Measurements from ENCODE around the gene LMX1B. TPM values are rescaled to one million over a fixed set of nuclear protein-coding genes. Genes with fewer than 3 reads are reported as not detected.

Gene LMX1B
- polyA plus RNA-seq, 1 of the 3 experiments (the other 2 are of a cell fraction): not detected

DNA sequence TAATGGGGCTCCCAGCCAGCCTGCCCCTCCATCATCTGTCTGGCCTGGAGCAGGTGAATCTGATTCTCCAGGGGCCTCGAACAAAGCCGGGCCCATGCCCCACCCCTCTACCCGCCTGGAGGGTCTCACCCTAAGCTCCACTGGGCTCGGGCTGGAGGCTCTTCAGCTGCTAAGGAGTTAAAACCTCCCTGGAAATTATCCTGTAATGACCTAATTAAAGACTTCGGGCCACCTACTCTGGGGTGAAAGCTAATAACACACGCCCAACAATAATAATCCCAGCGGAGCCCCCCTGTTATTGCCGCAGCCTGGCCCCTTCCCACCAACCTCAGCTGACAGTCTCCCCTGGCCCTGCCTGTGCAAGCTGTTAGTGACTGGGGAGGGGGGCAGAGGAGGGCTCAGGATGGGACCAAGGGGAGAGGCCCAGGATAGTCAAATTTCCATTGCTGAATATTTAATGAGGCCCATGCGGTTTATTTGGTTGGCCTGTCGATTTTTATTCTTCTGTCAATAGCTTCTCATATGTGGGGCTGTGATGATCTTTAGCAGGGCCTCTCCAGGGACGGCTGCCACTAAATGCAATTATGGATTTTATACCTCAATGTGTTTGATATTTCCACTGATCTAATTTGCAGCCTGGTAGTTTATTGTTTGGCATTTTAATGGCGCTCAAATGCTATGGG lies 25.7 kb downstream of the LMX1B start:
- Histone ChIP-seq H3K27me3 (ENCODE audit: insufficient read depth) (peaks cover 98% of the 10 kb centered on the region), H3K4me2 (no peak overlapping the region), H3K4me1 (ENCODE audit: control insufficient read depth in 1 of 2, insufficient read depth in 2 of 2, low read depth in 1 of 2, low read length in 1 of 2) (no peaks in the 10 kb centered on the region; a peak in 1 of 4 replicates), H3K9ac (no peak overlapping the region), H3K27ac (ENCODE audit: low read depth in 2 of 2, low read length in 1 of 2) (no peak overlapping the region), H3K79me2 (ENCODE audit: insufficient read depth) (no peaks in the 10 kb centered on the region), H3K4me3 (ENCODE audit: low read depth in 2 of 2, low read length in 1 of 2) (no peak overlapping the region), H4K20me1 (ENCODE audit: insufficient read depth) (no peaks in the 10 kb centered on the region), H3K36me3 (replicated peaks in 1 of 2; ENCODE audit: control insufficient read depth in 1 of 2, insufficient read depth in 2 of 2, low read length in 1 of 2) (no peaks in the 10 kb centered on the region), H3F3A (replicated peaks; ENCODE audit: insufficient read depth) (no peaks in the 10 kb centered on the region), H3K9me2 (no peaks in the 10 kb centered on the region), H2AFZ (ENCODE audit: low read depth) (no peak overlapping the region), H3K9me3 (no peaks in the 10 kb centered on the region)
- TF ChIP-seq, protein P1, sequence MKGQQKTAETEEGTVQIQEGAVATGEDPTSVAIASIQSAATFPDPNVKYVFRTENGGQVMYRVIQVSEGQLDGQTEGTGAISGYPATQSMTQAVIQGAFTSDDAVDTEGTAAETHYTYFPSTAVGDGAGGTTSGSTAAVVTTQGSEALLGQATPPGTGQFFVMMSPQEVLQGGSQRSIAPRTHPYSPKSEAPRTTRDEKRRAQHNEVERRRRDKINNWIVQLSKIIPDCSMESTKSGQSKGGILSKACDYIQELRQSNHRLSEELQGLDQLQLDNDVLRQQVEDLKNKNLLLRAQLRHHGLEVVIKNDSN (IDR thresholded peaks at IDR 0.05; ENCODE audit: borderline replicate concordance, low read depth): no peak
- TF ChIP-seq TAF1 (IDR thresholded peaks at IDR 0.05; ENCODE audit: borderline replicate concordance, low read depth, low read length) (no peak), EP300 (IDR thresholded peaks at IDR 0.05; ENCODE audit: borderline replicate concordance in 1 of 2, low read depth in 1 of 2, low read length in 1 of 2) (no peak), EZH2phosphoT487 (IDR thresholded peaks at IDR 0.05; ENCODE audit: borderline replicate concordance, low read depth) (no peak), YY1 (IDR thresholded peaks at IDR 0.05; ENCODE audit: low read depth) (no peak), NRF1 (IDR thresholded peaks at IDR 0.05; ENCODE audit: low read depth, low read length) (no peak), GABPA (IDR thresholded peaks at IDR 0.05; ENCODE audit: low read depth) (no peak), CHD2 (IDR thresholded peaks at IDR 0.05; ENCODE audit: low read length, partially characterized antibody) (no peak), FOXJ3 (CRISPR knock-in tag; IDR thresholded peaks at IDR 0.05) (no peak), RXRA (IDR thresholded peaks at IDR 0.05; ENCODE audit: borderline replicate concordance, low read depth) (no peak), RCOR1 (IDR thresholded peaks at IDR 0.05; ENCODE audit: low read length) (no peak), POLR2AphosphoS5 (IDR thresholded peaks at IDR 0.05; ENCODE audit: low read depth, low read length) (no peak), NFIC (IDR thresholded peaks at IDR 0.05; ENCODE audit: borderline replicate concordance) (no peak), ELF1 (IDR thresholded peaks at IDR 0.05) (no peak), RAD21 (IDR thresholded peaks at IDR 0.05; ENCODE audit: low read length) (no peak)
- TF ChIP-seq, protein P2, sequence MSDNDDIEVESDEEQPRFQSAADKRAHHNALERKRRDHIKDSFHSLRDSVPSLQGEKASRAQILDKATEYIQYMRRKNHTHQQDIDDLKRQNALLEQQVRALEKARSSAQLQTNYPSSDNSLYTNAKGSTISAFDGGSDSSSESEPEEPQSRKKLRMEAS (IDR thresholded peaks at IDR 0.05; ENCODE audit: low read depth): no peak
- TF ChIP-seq, protein P3, sequence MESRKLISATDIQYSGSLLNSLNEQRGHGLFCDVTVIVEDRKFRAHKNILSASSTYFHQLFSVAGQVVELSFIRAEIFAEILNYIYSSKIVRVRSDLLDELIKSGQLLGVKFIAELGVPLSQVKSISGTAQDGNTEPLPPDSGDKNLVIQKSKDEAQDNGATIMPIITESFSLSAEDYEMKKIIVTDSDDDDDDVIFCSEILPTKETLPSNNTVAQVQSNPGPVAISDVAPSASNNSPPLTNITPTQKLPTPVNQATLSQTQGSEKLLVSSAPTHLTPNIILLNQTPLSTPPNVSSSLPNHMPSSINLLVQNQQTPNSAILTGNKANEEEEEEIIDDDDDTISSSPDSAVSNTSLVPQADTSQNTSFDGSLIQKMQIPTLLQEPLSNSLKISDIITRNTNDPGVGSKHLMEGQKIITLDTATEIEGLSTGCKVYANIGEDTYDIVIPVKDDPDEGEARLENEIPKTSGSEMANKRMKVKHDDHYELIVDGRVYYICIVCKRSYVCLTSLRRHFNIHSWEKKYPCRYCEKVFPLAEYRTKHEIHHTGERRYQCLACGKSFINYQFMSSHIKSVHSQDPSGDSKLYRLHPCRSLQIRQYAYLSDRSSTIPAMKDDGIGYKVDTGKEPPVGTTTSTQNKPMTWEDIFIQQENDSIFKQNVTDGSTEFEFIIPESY (IDR thresholded peaks at IDR 0.05; ENCODE audit: borderline replicate concordance, low read depth): no peak
- TF ChIP-seq, protein P4, sequence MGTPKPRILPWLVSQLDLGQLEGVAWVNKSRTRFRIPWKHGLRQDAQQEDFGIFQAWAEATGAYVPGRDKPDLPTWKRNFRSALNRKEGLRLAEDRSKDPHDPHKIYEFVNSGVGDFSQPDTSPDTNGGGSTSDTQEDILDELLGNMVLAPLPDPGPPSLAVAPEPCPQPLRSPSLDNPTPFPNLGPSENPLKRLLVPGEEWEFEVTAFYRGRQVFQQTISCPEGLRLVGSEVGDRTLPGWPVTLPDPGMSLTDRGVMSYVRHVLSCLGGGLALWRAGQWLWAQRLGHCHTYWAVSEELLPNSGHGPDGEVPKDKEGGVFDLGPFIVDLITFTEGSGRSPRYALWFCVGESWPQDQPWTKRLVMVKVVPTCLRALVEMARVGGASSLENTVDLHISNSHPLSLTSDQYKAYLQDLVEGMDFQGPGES (IDR thresholded peaks at IDR 0.05; ENCODE audit: low read depth, low read length): no peak
- TF ChIP-seq, protein P5, sequence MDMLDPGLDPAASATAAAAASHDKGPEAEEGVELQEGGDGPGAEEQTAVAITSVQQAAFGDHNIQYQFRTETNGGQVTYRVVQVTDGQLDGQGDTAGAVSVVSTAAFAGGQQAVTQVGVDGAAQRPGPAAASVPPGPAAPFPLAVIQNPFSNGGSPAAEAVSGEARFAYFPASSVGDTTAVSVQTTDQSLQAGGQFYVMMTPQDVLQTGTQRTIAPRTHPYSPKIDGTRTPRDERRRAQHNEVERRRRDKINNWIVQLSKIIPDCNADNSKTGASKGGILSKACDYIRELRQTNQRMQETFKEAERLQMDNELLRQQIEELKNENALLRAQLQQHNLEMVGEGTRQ (IDR thresholded peaks at IDR 0.05; ENCODE audit: borderline replicate concordance, low read depth, low read length): no peak
- ChIA-PET POLR2A (no interaction called here), CTCF (interaction anchor here (0.6 to 4.5 kb wide), 9 partner anchors 10 to 873 kb away, joined by 3 to 28 read pairs (median 5); no protein-coding TSS in a partner anchor)
- DNase-seq: no peak
- 14% methylated on average over 11 of the region's 12 CpGs for WGBS (ENCODE audit: low lambda C conversion rate)

All from SK-N-SH (cell line).